ENCODE data around the gene MDFI. TPM values are rescaled to one million over a fixed set of nuclear protein-coding genes. Genes with fewer than 3 reads are reported as not detected.

Gene MDFI
- total RNA-seq, 1 experiment from 2014 or later = not detected

DNA sequence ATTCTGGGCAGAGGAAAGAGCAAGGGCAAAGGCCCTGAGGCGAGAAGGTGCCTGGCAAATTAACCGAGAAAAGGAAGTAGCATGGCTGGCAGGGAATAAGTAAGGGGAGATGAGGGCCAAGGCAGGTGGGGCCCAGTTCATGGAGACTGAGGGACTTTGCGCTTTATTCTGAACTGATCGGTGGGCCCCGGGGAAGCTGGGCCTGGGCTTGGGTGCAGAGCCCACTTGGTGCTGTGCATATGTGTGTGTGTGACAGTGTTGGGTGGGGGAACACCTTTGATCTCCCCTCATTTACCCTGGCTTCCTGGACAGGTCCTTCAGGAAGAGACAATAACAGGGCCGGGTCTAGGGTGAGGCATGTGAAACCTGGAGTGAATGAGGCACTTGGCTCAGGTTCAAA is 2.9 kb upstream of the MDFI start:
- intact Hi-C loops (cut with micrococcal nuclease; ENCODE audit: unreplicated experiment) = no loop called here
- H3K9me3 ChIP-seq = no peaks in the 10 kb centered on the region
- no peak for DNase-seq
- H3K4me1 ChIP-seq = no peaks in the 10 kb centered on the region
- no peaks in the 10 kb centered on the region for H3K27me3 ChIP-seq (replicated peaks; ENCODE audit: control insufficient read depth, insufficient read depth, low read length)
- no TSS peak for BruUV-seq (replicated peaks)
- no peaks in the 10 kb centered on the region for H3K36me3 ChIP-seq (ENCODE audit: control insufficient read depth, insufficient read depth, low read length)
- Mint-ChIP-seq H3K27me3 (ENCODE audit: insufficient read depth, unreplicated experiment) (peaks cover 3% of the 10 kb centered on the region), H3K4me1 (ENCODE audit: low read depth, unreplicated experiment) (no peaks in the 10 kb centered on the region), H3K27ac (ENCODE audit: unreplicated experiment) (no peak overlapping the region), H3K36me3 (ENCODE audit: insufficient read depth, unreplicated experiment) (no peaks in the 10 kb centered on the region), H3K9me3 (ENCODE audit: unreplicated experiment) (no peaks in the 10 kb centered on the region), H3K4me3 (ENCODE audit: unreplicated experiment) (no peak overlapping the region)
- TF ChIP-seq, protein P1, sequence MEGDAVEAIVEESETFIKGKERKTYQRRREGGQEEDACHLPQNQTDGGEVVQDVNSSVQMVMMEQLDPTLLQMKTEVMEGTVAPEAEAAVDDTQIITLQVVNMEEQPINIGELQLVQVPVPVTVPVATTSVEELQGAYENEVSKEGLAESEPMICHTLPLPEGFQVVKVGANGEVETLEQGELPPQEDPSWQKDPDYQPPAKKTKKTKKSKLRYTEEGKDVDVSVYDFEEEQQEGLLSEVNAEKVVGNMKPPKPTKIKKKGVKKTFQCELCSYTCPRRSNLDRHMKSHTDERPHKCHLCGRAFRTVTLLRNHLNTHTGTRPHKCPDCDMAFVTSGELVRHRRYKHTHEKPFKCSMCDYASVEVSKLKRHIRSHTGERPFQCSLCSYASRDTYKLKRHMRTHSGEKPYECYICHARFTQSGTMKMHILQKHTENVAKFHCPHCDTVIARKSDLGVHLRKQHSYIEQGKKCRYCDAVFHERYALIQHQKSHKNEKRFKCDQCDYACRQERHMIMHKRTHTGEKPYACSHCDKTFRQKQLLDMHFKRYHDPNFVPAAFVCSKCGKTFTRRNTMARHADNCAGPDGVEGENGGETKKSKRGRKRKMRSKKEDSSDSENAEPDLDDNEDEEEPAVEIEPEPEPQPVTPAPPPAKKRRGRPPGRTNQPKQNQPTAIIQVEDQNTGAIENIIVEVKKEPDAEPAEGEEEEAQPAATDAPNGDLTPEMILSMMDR (IDR thresholded peaks at IDR 0.05; ENCODE audit: insufficient read depth in 1 of 2, low read depth in 1 of 2, low read length in 1 of 2, severe bottlenecking in 1 of 2, unreplicated experiment in 1 of 2) = no peak
- POLR2A ChIA-PET = no interaction called here
- H3K4me3 ChIP-seq (ENCODE audit: low read depth, low read length) = no peak overlapping the region
- CTCF ChIA-PET = no interaction called here

DNA sequence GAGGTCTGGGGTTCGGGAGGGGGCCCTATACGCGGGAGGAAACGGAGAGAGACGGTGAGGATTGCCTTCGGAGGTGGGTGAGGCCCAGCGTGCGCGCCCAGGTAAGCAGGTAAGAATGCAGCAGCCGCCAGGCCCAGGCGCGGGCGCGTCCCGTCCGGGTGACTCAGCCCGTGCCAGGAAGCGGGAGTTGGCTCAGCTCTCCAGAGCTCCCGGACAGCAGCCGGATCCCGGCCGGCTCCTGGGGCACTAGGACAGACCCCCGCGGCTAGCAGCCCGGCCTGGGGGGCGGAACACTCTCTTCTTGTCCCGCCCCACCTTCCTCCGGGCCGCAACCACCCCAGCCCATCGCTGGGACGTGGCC is 1.5 kb upstream of the MDFI start:
- Mint-ChIP-seq H3K36me3 (ENCODE audit: insufficient read depth, unreplicated experiment) (no peaks in the 10 kb centered on the region), H3K4me1 (ENCODE audit: low read depth, unreplicated experiment) (no peaks in the 10 kb centered on the region), H3K27ac (ENCODE audit: unreplicated experiment) (no peak overlapping the region), H3K9me3 (ENCODE audit: unreplicated experiment) (no peaks in the 10 kb centered on the region), H3K4me3 (ENCODE audit: unreplicated experiment) (no peak overlapping the region), H3K27me3 (ENCODE audit: insufficient read depth, unreplicated experiment) (peaks cover 3% of the 10 kb centered on the region)
- intact Hi-C loops (cut with micrococcal nuclease; ENCODE audit: unreplicated experiment) = no loop called here
- Histone ChIP-seq H3K4me3 (ENCODE audit: low read depth, low read length) (no peak overlapping the region), H3K4me1 (no peaks in the 10 kb centered on the region), H3K9me3 (no peaks in the 10 kb centered on the region), H3K36me3 (ENCODE audit: control insufficient read depth, insufficient read depth, low read length) (no peaks in the 10 kb centered on the region), H3K27me3 (replicated peaks; ENCODE audit: control insufficient read depth, insufficient read depth, low read length) (no peaks in the 10 kb centered on the region)
- DNase-seq = no peak
- POLR2A ChIA-PET = no interaction called here
- CTCF ChIA-PET = interaction anchor here (0.6 kb wide), 1 partner anchor 44 kb away, joined by 3 read pairs; no protein-coding TSS in a partner anchor
- TF ChIP-seq, protein P1 (IDR thresholded peaks at IDR 0.05; ENCODE audit: insufficient read depth in 1 of 2, low read depth in 1 of 2, low read length in 1 of 2, severe bottlenecking in 1 of 2, unreplicated experiment in 1 of 2) = no peak
- no TSS peak for BruUV-seq (replicated peaks)

DNA sequence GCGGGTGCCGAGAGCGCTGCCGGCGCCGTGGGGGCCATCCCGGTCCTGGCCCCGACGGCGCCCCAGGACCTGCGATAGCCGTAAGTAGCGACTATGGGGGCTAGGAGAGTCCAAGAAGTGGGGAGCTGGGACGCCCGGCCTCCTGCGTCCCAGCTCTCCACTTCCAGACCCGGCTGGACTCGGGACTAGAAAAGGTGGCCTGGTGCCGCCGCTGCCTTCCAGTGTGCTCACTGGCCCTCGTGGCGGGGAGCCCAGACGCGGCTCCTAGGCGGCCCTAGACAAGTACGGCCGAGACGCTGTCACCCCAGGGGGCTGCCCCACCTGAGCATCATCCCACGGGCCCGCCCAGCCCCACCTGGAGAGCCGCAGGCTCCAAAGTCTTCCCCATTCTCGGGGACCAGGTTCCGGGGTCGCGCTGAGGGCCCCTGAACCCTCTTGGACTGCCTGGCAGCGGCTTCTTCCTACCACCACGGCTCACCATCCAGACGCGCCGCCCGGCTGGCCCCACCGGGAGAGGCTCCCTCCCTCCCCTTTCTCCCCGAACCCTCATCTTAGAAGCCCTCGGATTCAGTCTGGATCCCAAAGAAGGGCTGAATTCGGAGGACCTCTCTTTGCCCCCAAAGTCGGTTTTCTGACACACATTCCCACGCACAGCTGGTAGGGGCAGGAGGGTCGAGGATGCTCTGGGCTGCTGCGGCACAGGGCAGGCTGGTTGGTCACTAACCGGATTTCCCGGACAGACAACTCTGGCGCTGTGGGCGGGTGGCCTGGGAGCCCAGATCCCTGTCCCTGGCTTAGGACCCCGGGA is 870 bp upstream of the MDFI start:
- H3K27me3 ChIP-seq (replicated peaks; ENCODE audit: control insufficient read depth, insufficient read depth, low read length) = no peaks in the 10 kb centered on the region
- POLR2A ChIA-PET = no interaction called here

More for the DNA sequence above, 870 bp upstream of the MDFI start:
- Mint-ChIP-seq H3K4me3 (ENCODE audit: unreplicated experiment) (peak overlapping the region; percentile 37), H3K36me3 (ENCODE audit: insufficient read depth, unreplicated experiment) (no peaks in the 10 kb centered on the region), H3K9me3 (ENCODE audit: unreplicated experiment) (no peaks in the 10 kb centered on the region), H3K27ac (ENCODE audit: unreplicated experiment) (no peak overlapping the region), H3K4me1 (ENCODE audit: low read depth, unreplicated experiment) (no peaks in the 10 kb centered on the region), H3K27me3 (ENCODE audit: insufficient read depth, unreplicated experiment) (no peaks in the 10 kb centered on the region)
- TF ChIP-seq, protein P1 (IDR thresholded peaks at IDR 0.05; ENCODE audit: insufficient read depth in 1 of 2, low read depth in 1 of 2, low read length in 1 of 2, severe bottlenecking in 1 of 2, unreplicated experiment in 1 of 2) = no peak
- CTCF ChIA-PET = interaction anchor here (0.6 kb wide), 1 partner anchor 44 kb away, joined by 3 read pairs; no protein-coding TSS in a partner anchor
- no peak overlapping the region for H3K4me3 ChIP-seq (ENCODE audit: low read depth, low read length)
- intact Hi-C loops (cut with micrococcal nuclease; ENCODE audit: unreplicated experiment) = no loop called here
- no TSS peak for BruUV-seq (replicated peaks)
- DNase-seq = no peak
- H3K4me1 ChIP-seq = no peaks in the 10 kb centered on the region
- H3K36me3 ChIP-seq (ENCODE audit: control insufficient read depth, insufficient read depth, low read length) = no peaks in the 10 kb centered on the region
- no peaks in the 10 kb centered on the region for H3K9me3 ChIP-seq
